Sigmoid colon (tissue), 7 donors: ENCODE measurements around the gene MFSD2B. TPM values are rescaled to one million over a fixed set of nuclear protein-coding genes. Genes with fewer than 3 reads are reported as not detected.

Experiments
- DNase-seq: peaks from one replicate; pipeline ENCODE4 v3.0.0-alpha.2; 2019
- H3K27ac ChIP-seq, 4 donors: fragments of 200-600 bp; sonication (generic); one replicate each; pipeline ENCODE4 v1.5.1; 2016 to 2019; ENCODE audit warnings: mild to moderate bottlenecking in 1 of 4
- H3K27me3 ChIP-seq, 3 donors: fragments of 200-600 bp; sonication (generic); one replicate each; pipeline ENCODE4 v1.5.1; 2019; ENCODE audit warnings: mild to moderate bottlenecking in 1 of 3
- H3K36me3 ChIP-seq, 4 donors: fragments of 200-600 bp; sonication (generic); one replicate each; pipeline ENCODE4 v1.5.1; 2016 to 2019
- H3K4me1 ChIP-seq, 4 donors: fragments of 200-600 bp; sonication (generic); one replicate each; pipeline ENCODE4 v1.5.1; 2017 to 2019
- H3K4me3 ChIP-seq, 4 donors: fragments of 200-600 bp; sonication (generic); one replicate each; pipeline ENCODE4 v1.5.1; 2017 to 2019; ENCODE audit warnings: mild to moderate bottlenecking in 2 of 4, moderate library complexity in 1 of 4
- H3K9me3 ChIP-seq, 4 donors: fragments of 200-600 bp in 3 of 4; sonication (generic) in 3 of 4; one replicate each; pipeline versions ENCODE4 v1.5.1 to v1.6.1; 2013 to 2019
- EP300 ChIP-seq, 4 donors: sonication (generic); formaldehyde crosslinking; IDR thresholded peaks; one replicate each; pipeline ENCODE4 v1.6.1; 2017; ENCODE audit warnings: antibody characterized with exemption in 4 of 4
- POLR2A ChIP-seq, 2 donors: fragments of 450-650 bp; IDR thresholded peaks; one replicate each; pipeline ENCODE4 v1.6.1; 2016; ENCODE audit warnings: antibody characterized with exemption in 2 of 2, mild to moderate bottlenecking in 2 of 2, moderate library complexity in 2 of 2
- POLR2AphosphoS5 ChIP-seq, 4 donors: sonication (generic); formaldehyde crosslinking; IDR thresholded peaks; one replicate each; pipeline ENCODE4 v1.6.1; 2017; ENCODE audit warnings: antibody characterized with exemption in 4 of 4
- WGBS, 2 donors: extraction: QIAGEN DNeasy Blood & Tissue Kit; methylation state at CpG; one replicate each; pipeline ENCODE4 v1.1.7; 2013; 5-methylcytosine and 5-hydroxymethylcytosine counted together
- intact Hi-C: fragments of 100-400 bp; cut with DNase I; formaldehyde crosslinking; loops from one replicate; pipeline ENCODE4 v1.15.1; 2023
- polyA plus RNA-seq, 3 donors: library from polyadenylated mRNA; stranded (reverse); fragments of 200-250 nt; gene quantifications; one replicate each; pipeline ENCODE4 v1.2.3, GENCODE V29; 2013
- total RNA-seq, 4 donors: library from RNA; depleted of rRNA; stranded (reverse); fragments of >200 nt; gene quantifications; one replicate each; pipeline ENCODE4 v1.1.0, GENCODE V29; 2016
- TF ChIP-seq, protein P1 (sequence below), 4 experiments: fragments of 450-650 bp in 3 of 4; fragments of 200-600 bp in 1 of 4; IDR thresholded peaks; one replicate each; pipeline ENCODE4 v1.5.1; 2016 to 2019; ENCODE audit warnings: antibody characterized with exemption in 4 of 4, mild to moderate bottlenecking in 3 of 4, moderate library complexity in 2 of 4
- donor health status: healthy with polysubstance abuse.
- donor health status: Bipolar disorder and iron deficiency.
- donor health status: healthy.

MFSD2B gene
- total and polyA plus RNA-seq, 7 donors, result 0.10 TPM; not detected in 6

DNA sequence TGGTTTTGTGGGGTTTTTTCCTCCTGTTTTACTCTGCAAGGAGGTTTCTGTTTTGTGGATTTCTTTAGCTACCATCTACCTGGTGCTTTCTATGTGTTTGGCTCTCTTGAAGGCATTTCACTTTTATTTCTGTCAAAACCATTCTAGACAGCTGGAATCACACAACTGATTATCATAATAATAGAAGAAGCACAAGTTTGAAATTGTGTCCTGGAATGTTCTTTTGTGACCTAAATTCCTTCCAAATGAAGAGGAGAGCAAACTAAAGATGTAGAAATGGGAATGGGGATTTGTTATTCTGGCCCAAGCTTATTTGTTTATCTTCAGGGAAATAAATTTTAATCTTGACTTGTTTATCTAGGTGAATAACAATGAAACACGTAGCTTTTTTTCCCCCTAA, 17.0 kb upstream of the MFSD2B start:
- H3K9me3 ChIP-seq, result no peaks in the 10 kb centered on the region
- no peak for TF ChIP-seq POLR2AphosphoS5 (IDR thresholded peaks at IDR 0.05)
- TF ChIP-seq, protein P1, sequence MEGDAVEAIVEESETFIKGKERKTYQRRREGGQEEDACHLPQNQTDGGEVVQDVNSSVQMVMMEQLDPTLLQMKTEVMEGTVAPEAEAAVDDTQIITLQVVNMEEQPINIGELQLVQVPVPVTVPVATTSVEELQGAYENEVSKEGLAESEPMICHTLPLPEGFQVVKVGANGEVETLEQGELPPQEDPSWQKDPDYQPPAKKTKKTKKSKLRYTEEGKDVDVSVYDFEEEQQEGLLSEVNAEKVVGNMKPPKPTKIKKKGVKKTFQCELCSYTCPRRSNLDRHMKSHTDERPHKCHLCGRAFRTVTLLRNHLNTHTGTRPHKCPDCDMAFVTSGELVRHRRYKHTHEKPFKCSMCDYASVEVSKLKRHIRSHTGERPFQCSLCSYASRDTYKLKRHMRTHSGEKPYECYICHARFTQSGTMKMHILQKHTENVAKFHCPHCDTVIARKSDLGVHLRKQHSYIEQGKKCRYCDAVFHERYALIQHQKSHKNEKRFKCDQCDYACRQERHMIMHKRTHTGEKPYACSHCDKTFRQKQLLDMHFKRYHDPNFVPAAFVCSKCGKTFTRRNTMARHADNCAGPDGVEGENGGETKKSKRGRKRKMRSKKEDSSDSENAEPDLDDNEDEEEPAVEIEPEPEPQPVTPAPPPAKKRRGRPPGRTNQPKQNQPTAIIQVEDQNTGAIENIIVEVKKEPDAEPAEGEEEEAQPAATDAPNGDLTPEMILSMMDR (IDR thresholded peaks at IDR 0.05), result no peak
- TF ChIP-seq EP300 (IDR thresholded peaks at IDR 0.05), result no peak
- TF ChIP-seq POLR2A (IDR thresholded peaks at IDR 0.05), result no peak
- peaks cover 0 to 5% (median 2%) of the 10 kb centered on the region in 4 donors for H3K36me3 ChIP-seq
- H3K27ac ChIP-seq, result no peak overlapping the region
- 56 to 71% methylated on average over 1 of the region's 1 CpG for WGBS, 2 donors
- H3K4me1 ChIP-seq, result no peaks in the 10 kb centered on the region
- no peak overlapping the region for H3K4me3 ChIP-seq
- intact Hi-C loops, result no loop called here
- DNase-seq, result no peak
- H3K27me3 ChIP-seq, result no peaks in the 10 kb centered on the region

DNA sequence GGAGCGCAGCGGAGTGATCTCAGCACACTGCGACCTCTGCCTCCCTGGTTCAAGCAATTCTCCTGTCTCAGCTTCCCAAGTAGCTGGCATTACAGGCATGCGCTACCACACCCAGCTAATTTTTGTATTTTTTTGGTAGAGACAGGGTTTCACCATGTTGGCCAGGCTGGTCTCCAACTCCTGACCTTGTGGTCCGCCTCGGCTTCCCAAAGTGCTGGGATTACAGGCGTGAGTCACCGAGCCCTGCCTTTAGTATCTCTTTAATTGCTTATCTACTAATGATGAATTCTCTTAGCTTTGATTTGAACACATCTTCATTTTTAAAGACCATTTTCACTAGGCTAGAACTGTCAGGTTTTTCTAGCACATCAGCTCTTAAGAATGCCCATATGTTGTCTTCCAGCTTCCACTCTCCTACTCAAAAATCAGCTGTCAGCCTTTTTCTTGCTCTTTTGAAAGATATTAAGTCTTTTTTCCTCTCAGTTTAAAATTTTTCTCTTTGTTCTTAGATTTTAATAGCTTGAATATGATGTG, 16.1 kb upstream of the MFSD2B start:
- TF ChIP-seq POLR2A (IDR thresholded peaks at IDR 0.05) (no peak), POLR2AphosphoS5 (IDR thresholded peaks at IDR 0.05) (no peak), EP300 (IDR thresholded peaks at IDR 0.05) (no peak)
- TF ChIP-seq, protein P1 (IDR thresholded peaks at IDR 0.05), result no peak
- H3K9me3 ChIP-seq, result no peaks in the 10 kb centered on the region
- 95 to 97% methylated on average over 8 of the region's 8 CpGs for WGBS, 2 donors
- DNase-seq, result no peak
- no peak overlapping the region for H3K4me3 ChIP-seq
- peaks cover 0 to 5% (median 2%) of the 10 kb centered on the region in 4 donors for H3K36me3 ChIP-seq
- intact Hi-C loops, result no loop called here
- H3K27ac ChIP-seq, result no peak overlapping the region
- H3K4me1 ChIP-seq, result no peaks in the 10 kb centered on the region
- H3K27me3 ChIP-seq, result no peaks in the 10 kb centered on the region

DNA sequence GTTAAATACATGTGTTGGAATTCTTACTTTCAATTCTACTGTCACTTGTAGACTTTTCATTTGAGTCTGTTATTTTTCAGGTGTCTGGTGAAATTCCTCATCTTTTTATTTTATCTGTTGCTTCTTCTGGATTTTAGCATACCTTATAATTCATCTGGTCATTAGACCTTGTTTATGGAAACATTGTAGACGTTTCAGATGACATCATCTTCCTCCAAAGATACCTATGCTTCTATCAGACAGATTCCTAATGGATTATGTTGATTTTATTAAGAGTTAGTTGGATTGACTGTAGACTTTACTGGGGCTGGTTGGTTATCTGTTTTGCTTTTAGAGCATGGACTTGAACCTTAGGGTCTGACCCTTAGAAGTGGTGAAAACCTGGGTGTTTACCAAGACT, 15.3 kb upstream of the MFSD2B start:
- no peak for TF ChIP-seq POLR2A (IDR thresholded peaks at IDR 0.05)
- TF ChIP-seq EP300 (IDR thresholded peaks at IDR 0.05), result no peak
- no peak for TF ChIP-seq POLR2AphosphoS5 (IDR thresholded peaks at IDR 0.05)
- TF ChIP-seq, protein P1 (IDR thresholded peaks at IDR 0.05), result no peak
- DNase-seq, result no peak
- H3K36me3 ChIP-seq, result peaks cover 0 to 9% (median 2%) of the 10 kb centered on the region in 4 donors
- H3K27me3 ChIP-seq, result no peaks in the 10 kb centered on the region
- no peaks in the 10 kb centered on the region for H3K9me3 ChIP-seq
- no peak overlapping the region for H3K4me3 ChIP-seq
- intact Hi-C loops, result no loop called here
- no peak overlapping the region for H3K27ac ChIP-seq
- no peaks in the 10 kb centered on the region for H3K4me1 ChIP-seq
- WGBS, 2 donors, result 46 to 67% methylated on average over 1 of the region's 1 CpG

DNA sequence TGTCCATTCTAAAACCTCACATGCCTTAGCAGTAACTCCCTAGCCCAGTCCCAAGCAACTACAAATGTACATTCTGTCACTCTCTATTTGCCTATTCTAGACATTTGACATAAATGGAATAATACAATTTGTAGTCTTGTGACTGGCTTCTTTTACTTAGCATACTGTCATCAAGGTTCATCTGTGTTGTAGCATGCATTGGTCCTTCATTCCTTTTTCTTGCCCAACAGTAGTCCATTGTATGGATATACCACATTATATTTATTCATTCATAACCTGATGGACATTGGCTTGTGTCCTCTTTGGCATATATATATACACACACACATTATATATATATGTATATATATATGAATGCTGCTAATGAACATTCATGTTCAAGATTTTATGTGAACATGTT, 2.2 kb upstream of the MFSD2B start:
- no peaks in the 10 kb centered on the region for H3K9me3 ChIP-seq
- no peak overlapping the region for H3K4me3 ChIP-seq
- peaks cover 13 to 37% (median 14%) of the 10 kb centered on the region in 3 donors for H3K27me3 ChIP-seq
- H3K36me3 ChIP-seq, result no peaks in the 10 kb centered on the region
- DNase-seq, result no peak
- peaks cover 0 to 13% (median 11%) of the 10 kb centered on the region in 4 donors for H3K4me1 ChIP-seq
- intact Hi-C loops, result no loop called here
- TF ChIP-seq EP300 (IDR thresholded peaks at IDR 0.05), result no peak
- no peak for TF ChIP-seq POLR2AphosphoS5 (IDR thresholded peaks at IDR 0.05)
- TF ChIP-seq, protein P1 (IDR thresholded peaks at IDR 0.05), result no peak
- TF ChIP-seq POLR2A (IDR thresholded peaks at IDR 0.05), result no peak
- no peak overlapping the region for H3K27ac ChIP-seq
